H1 (cell line): Measurements from ENCODE around the gene MCM9. TPM values are rescaled to one million over a fixed set of nuclear protein-coding genes. Genes with fewer than 3 reads are reported as not detected.

Source experiments
- CTCF ChIA-PET: fragments of 300-600 bp; sonication (Branson Sonifier 250); formaldehyde crosslinking; loops from one replicate; lab custom pipeline; 2021; ENCODE audit not compliant: partially characterized antibody; lab: Charles Lee
- POLR2A ChIA-PET: fragments of 300-600 bp; sonication (Branson Sonifier 250); formaldehyde crosslinking; loops from one replicate; lab custom pipeline; 2021; ENCODE audit warnings: inconsistent platforms; ENCODE audit not compliant: partially characterized antibody; lab: Charles Lee
- DNase-seq, 2 experiments: peaks; one replicate each; pipeline versions ENCODE4 v3.0.0 to v3.0.0-alpha.2; 2010 to 2022; ENCODE audit warnings: low spot score in 2 of 2, low read depth in 1 of 2, mixed read lengths in 1 of 2
- FAIRE-seq: peaks from 2 replicates; lab custom pipeline; 2011; peaks lifted over from hg19 to GRCh38; lab: Jason Lieb, UNC
- H2AFZ ChIP-seq: 2 replicates; pipeline ENCODE4 v1.8.1; 2012; ENCODE audit warnings: low read length, inconsistent platforms
- H2AK5ac ChIP-seq: 2 replicates; pipeline ENCODE4 v1.6.1; 2013; ENCODE audit warnings: low read depth, low read length
- H2BK120ac ChIP-seq: replicated peaks from 2 replicates; pipeline ENCODE3; 2013; ENCODE audit warnings: low read depth, low read length, inconsistent platforms
- H2BK12ac ChIP-seq: 2 replicates; pipeline ENCODE4 v1.6.1; 2013; ENCODE audit warnings: low read depth, low read length
- H2BK15ac ChIP-seq: 2 replicates; pipeline ENCODE4 v1.6.1; 2013; ENCODE audit warnings: low read length
- H2BK20ac ChIP-seq: 2 replicates; pipeline ENCODE4 v1.6.1; 2013; ENCODE audit warnings: low read length
- H2BK5ac ChIP-seq: 2 replicates; pipeline ENCODE4 v1.6.1; 2013; ENCODE audit warnings: low read depth, low read length
- H3K14ac ChIP-seq: 2 replicates; pipeline ENCODE4 v1.6.1; 2013; ENCODE audit warnings: inconsistent platforms; ENCODE audit not compliant: insufficient read length
- H3K18ac ChIP-seq: 2 replicates; pipeline ENCODE4 v1.6.1; 2013; ENCODE audit warnings: low read length; ENCODE audit errors: extremely low read depth
- H3K23ac ChIP-seq: 2 replicates; pipeline ENCODE4 v1.6.1; 2013; ENCODE audit warnings: inconsistent platforms; ENCODE audit not compliant: insufficient read length
- H3K23me2 ChIP-seq: 2 replicates; pipeline ENCODE4 v1.6.1; 2013; ENCODE audit warnings: low read depth, low read length
- H3K27ac ChIP-seq: 2 replicates; pipeline ENCODE4 v1.6.1; 2011; ENCODE audit warnings: low read depth, low read length, inconsistent platforms
- H3K27me3 ChIP-seq, 4 experiments: replicated peaks in 1 of 4; 1 replicate in 1 of 4; 2 replicates in 3 of 4; pipeline versions ENCODE4 v1.6.1 to v1.8.1; 2011 to 2013; ENCODE audit warnings: low read length in 3 of 4, mild to moderate bottlenecking in 3 of 4, inconsistent platforms in 2 of 4, mixed read lengths in 2 of 4, moderate library complexity in 1 of 4; ENCODE audit not compliant: control insufficient read depth in 3 of 4, insufficient read depth in 3 of 4; ENCODE audit errors: extremely low read depth in 1 of 4
- H3K36me3 ChIP-seq, 4 experiments: 2 replicates each; pipeline versions ENCODE4 v1.6.1 to v1.8.1; 2011 to 2013; ENCODE audit warnings: mild to moderate bottlenecking in 4 of 4, low read length in 3 of 4, moderate library complexity in 2 of 4, control low read depth in 1 of 4, inconsistent platforms in 1 of 4; ENCODE audit not compliant: insufficient read depth in 4 of 4, control insufficient read depth in 2 of 4
- H3K4ac ChIP-seq: replicated peaks from 2 replicates; pipeline ENCODE3; 2013; ENCODE audit warnings: low read length, low read depth, mixed read lengths, inconsistent platforms; ENCODE audit not compliant: insufficient read length
- H3K4me1 ChIP-seq, 4 experiments: replicated peaks in 1 of 4; 1 replicate in 1 of 4; 2 replicates in 3 of 4; pipeline versions ENCODE4 v1.6.1 to v1.8.1; 2011 to 2013; ENCODE audit warnings: low read length in 3 of 4, inconsistent platforms in 2 of 4, mixed read lengths in 1 of 4; ENCODE audit not compliant: insufficient read depth in 4 of 4, control insufficient read depth in 3 of 4
- H3K4me2 ChIP-seq, 2 experiments: 2 replicates each; pipeline versions ENCODE4 v1.6.1 to v1.8.1; 2011 to 2013; ENCODE audit warnings: low read depth in 2 of 2, low read length in 2 of 2, control low read depth in 1 of 2, inconsistent platforms in 1 of 2, mild to moderate bottlenecking in 1 of 2; ENCODE audit not compliant: insufficient read depth in 1 of 2
- H3K4me3 ChIP-seq, 4 experiments: fragments of 200-600, 300-600 bp in 1 of 4; sonication (generic), shearing (Covaris generic), sonication (Bioruptor Twin) in 1 of 4; 2 replicates each; pipeline versions ENCODE4 v1.5.1 to v1.8.1; 2011 to 2016; ENCODE audit warnings: low read length in 4 of 4, low read depth in 3 of 4, control low read depth in 2 of 4, inconsistent platforms in 2 of 4, mild to moderate bottlenecking in 2 of 4, mixed read lengths in 1 of 4, moderate library complexity in 1 of 4; ENCODE audit not compliant: insufficient read depth in 2 of 4; ENCODE audit errors: extremely low read depth in 1 of 4
- H3K56ac ChIP-seq: replicated peaks from 2 replicates; pipeline ENCODE3; 2013; ENCODE audit warnings: low read depth, mild to moderate bottlenecking, mixed read lengths, low read length, inconsistent platforms; ENCODE audit not compliant: insufficient read length
- H3K79me1 ChIP-seq: 2 replicates; pipeline ENCODE4 v1.6.1; 2013; ENCODE audit warnings: low read depth, low read length, control low read depth
- H3K79me2 ChIP-seq, 2 experiments: 2 replicates each; pipeline versions ENCODE4 v1.6.1 to v1.8.1; 2012 to 2013; ENCODE audit warnings: low read length in 2 of 2, mild to moderate bottlenecking in 2 of 2, inconsistent platforms in 1 of 2; ENCODE audit not compliant: insufficient read depth in 2 of 2, control insufficient read depth in 1 of 2
- H3K9ac ChIP-seq, 4 experiments: replicated peaks in 1 of 4; 1 replicate in 1 of 4; 2 replicates in 3 of 4; pipeline versions ENCODE4 v1.6.1 to v1.8.1; 2011 to 2013; ENCODE audit warnings: low read depth in 3 of 4, low read length in 3 of 4, control low read depth in 2 of 4, mild to moderate bottlenecking in 2 of 4, moderate library complexity in 2 of 4, inconsistent platforms in 1 of 4; ENCODE audit errors: extremely low read depth in 1 of 4
- H3K9me3 ChIP-seq, 2 experiments: 2 replicates each; pipeline versions ENCODE4 v1.6.1 to v1.8.1; 2012 to 2013; ENCODE audit warnings: mild to moderate bottlenecking in 2 of 2, moderate library complexity in 2 of 2, control low read depth in 1 of 2, inconsistent platforms in 1 of 2, low read depth in 1 of 2, low read length in 1 of 2, mixed read lengths in 1 of 2; ENCODE audit not compliant: insufficient read depth in 2 of 2
- H4K20me1 ChIP-seq, 2 experiments: replicated peaks in 1 of 2; 2 replicates each; pipeline versions ENCODE3 to v1.8.1; 2011 to 2013; ENCODE audit warnings: inconsistent platforms in 2 of 2, low read length in 2 of 2, mild to moderate bottlenecking in 1 of 2; ENCODE audit not compliant: insufficient read depth in 2 of 2, control insufficient read depth in 1 of 2
- H4K5ac ChIP-seq: 2 replicates; pipeline ENCODE4 v1.6.1; 2013; ENCODE audit warnings: low read length, low read depth, mixed read lengths, inconsistent platforms; ENCODE audit not compliant: insufficient read length
- H4K8ac ChIP-seq: 2 replicates; pipeline ENCODE4 v1.8.0; 2013; ENCODE audit warnings: mild to moderate bottlenecking, moderate library complexity, low read length, inconsistent platforms; ENCODE audit not compliant: insufficient read depth; ENCODE audit errors: extremely low read depth
- H4K91ac ChIP-seq: replicated peaks from 2 replicates; pipeline ENCODE3; 2013; ENCODE audit warnings: low read length, mixed read lengths, inconsistent platforms; ENCODE audit not compliant: insufficient read length
- E2F6 ChIP-seq: IDR thresholded peaks from 2 replicates; pipeline ENCODE4 v1.6.1; 2012; ENCODE audit warnings: inconsistent platforms
- MAX ChIP-seq: IDR thresholded peaks from 2 replicates; pipeline ENCODE4 v1.6.1; 2012; ENCODE audit warnings: inconsistent platforms
- WGBS, 2 experiments: shearing (Covaris generic) in 1 of 2; methylation state at CpG; one replicate each; pipeline versions ENCODE4 v1.1.6 to v1.1.7; 2013 to 2015; ENCODE audit warnings: low lambda C conversion rate in 2 of 2, mixed read lengths in 2 of 2, inconsistent platforms in 1 of 2, low coverage in 1 of 2, missing lambda C conversion rate in 1 of 2; ENCODE audit not compliant: insufficient replicate concordance in 2 of 2, insufficient coverage in 1 of 2, insufficient read length in 1 of 2; ENCODE audit errors: extremely low coverage in 1 of 2, missing lambda C conversion rate in 1 of 2; 5-methylcytosine and 5-hydroxymethylcytosine counted together
- polyA plus RNA-seq, 7 experiments: library from polyadenylated mRNA; depleted of rRNA in 3 of 7; stranded (reverse) in 5 of 7; unstranded in 2 of 7; fragments of >200 nt in 5 of 7; fragments of 200-250 nt in 2 of 7; gene quantifications; 1 replicate in 5 of 7; 2 replicates in 1 of 7; 4 replicates in 1 of 7; pipeline versions ENCODE4 v1.2.1 to v1.2.3, GENCODE V29; 2011 to 2013; ENCODE audit warnings: missing spikeins in 2 of 7, mixed read lengths in 2 of 7
- total RNA-seq: library from RNA; stranded (reverse); fragmentation: NEBNext Ultra II Directional; extraction: Animal tissue kit (Norgen Biotek cat#: 25700); gene quantifications from 2 replicates; pipeline ENCODE4 v1.2.1, GENCODE V29; 2021

Gene MCM9
- total and polyA plus RNA-seq, 2 of the 8 experiments (the other 6 are each of a cell fraction or from before 2014, with no cell fraction given) = 3.7 to 11.4 TPM

GRCh38 chr6:118764766-118765165, 170.2 kb downstream of the MCM9 start:
- Histone ChIP-seq H3K27ac (no peak overlapping the region), H4K20me1 (no peaks in the 10 kb centered on the region), H3K56ac (no peak overlapping the region), H4K91ac (no peak overlapping the region), H3K27me3 (no peaks in the 10 kb centered on the region), H2AFZ (no peak overlapping the region), H3K14ac (no peak overlapping the region)
- no peak for FAIRE-seq
- TF ChIP-seq MAX = no peak
- TF ChIP-seq E2F6 = no peak
- TF ChIP-seq, all 59 proteins: peak for 0
- no peak overlapping the region for H3K4me3 ChIP-seq
- no peak overlapping the region for H2BK20ac ChIP-seq
- POLR2A ChIA-PET = no interaction called here
- WGBS, 2 experiments = 59% methylated on average over 3 of the region's 3 CpGs; no CpG with 5 or more reads in 1 of the 2 experiments
- H3K23me2 ChIP-seq = no peaks in the 10 kb centered on the region
- no peak overlapping the region for H3K4ac ChIP-seq
- no peak overlapping the region for H3K4me2 ChIP-seq
- H2BK12ac ChIP-seq = no peak overlapping the region
- H3K18ac ChIP-seq = no peak overlapping the region
- H4K8ac ChIP-seq = no peak overlapping the region
- no peak overlapping the region for H2BK5ac ChIP-seq
- no peak overlapping the region for H2BK15ac ChIP-seq
- CTCF ChIA-PET = interaction anchor here (1.6 kb wide), 1 partner anchor 12 kb away, joined by 6 read pairs; no protein-coding TSS in a partner anchor
- no peak overlapping the region for H3K23ac ChIP-seq
- no peak overlapping the region for H4K5ac ChIP-seq
- no peaks in the 10 kb centered on the region for H3K79me1 ChIP-seq
- no peak overlapping the region for H2BK120ac ChIP-seq
- no peaks in the 10 kb centered on the region for H3K36me3 ChIP-seq
- DNase-seq = no peak
- H3K9me3 ChIP-seq = no peaks in the 10 kb centered on the region
- no peak overlapping the region for H2AK5ac ChIP-seq
- H3K9ac ChIP-seq = no peak overlapping the region
- no peaks in the 10 kb centered on the region for H3K79me2 ChIP-seq
- H3K4me1 ChIP-seq = peaks cover 0 to 4% (median 3%) of the 10 kb centered on the region in 4 experiments; a peak in 1 of 7 replicates

Other genes with a start within 250 kb of the MCM9 start
- 45.7 and 50.2 TPM in 2 replicates for gene ASF1A, start 41.0 kb downstream of the MCM9 start, total RNA-seq
- gene ASF1A, start 41.0 kb downstream of the MCM9 start, polyA plus RNA-seq (2011; rRNA removed) = 9.8 and 11.4 TPM in 2 replicates
- gene FAM184A, start 143.5 kb upstream of the MCM9 start, total RNA-seq = 11.3 and 12.1 TPM in 2 replicates
- 3.0 and 6.3 TPM in 2 replicates for gene FAM184A, start 143.5 kb upstream of the MCM9 start, polyA plus RNA-seq (2011; rRNA removed)